PC-3 (cell line): ENCODE measurements around the gene RCAN2. TPM values are rescaled to one million over a fixed set of nuclear protein-coding genes. Genes with fewer than 3 reads are reported as not detected.

Source experiments
- ATAC-seq: fragments of 200-7000 bp; cut with Tn5 transposase; 2 replicates; pipeline ENCODE4 v1.9.1; 2020; ENCODE audit warnings: mild to moderate bottlenecking, moderate library complexity
- BruUV-seq: library from RNA; stranded (reverse); fragments of 400-500 nt; replicated peaks from 2 replicates; lab custom pipeline; 2021; lab: Mats Ljungman, UMichigan
- CTCF ChIA-PET: fragments of 300-600 bp; sonication (Branson Sonifier 250); formaldehyde crosslinking; loops from one replicate; lab custom pipeline; 2022; ENCODE audit warnings: antibody characterized with exemption; lab: Charles Lee
- POLR2A ChIA-PET: fragments of 300-600 bp; sonication (Branson Sonifier 250); formaldehyde crosslinking; loops from one replicate; lab custom pipeline; 2022; ENCODE audit warnings: antibody characterized with exemption; ENCODE audit not compliant: unreplicated experiment; lab: Charles Lee
- DNase-seq: peaks from one replicate; pipeline ENCODE4 v3.0.0-alpha.2; 2015
- H2AFZ ChIP-seq: fragments of 300-600 bp; sonication (generic); 2 replicates; pipeline ENCODE4 v1.6.0; 2016; ENCODE audit warnings: antibody characterized with exemption, low read length
- H3F3A ChIP-seq: fragments of 300-600 bp; sonication (generic); one replicate; pipeline ENCODE4 v1.6.0; 2017; ENCODE audit warnings: antibody characterized with exemption, low read length, control low read depth, mild to moderate bottlenecking; ENCODE audit not compliant: unreplicated experiment
- H3K27ac ChIP-seq: fragments of 300-600 bp; sonication (generic); 2 replicates; pipeline ENCODE4 v1.5.1; 2016; ENCODE audit warnings: mild to moderate bottlenecking, low read length
- H3K27me3 ChIP-seq: fragments of 300-600 bp; sonication (generic); 2 replicates; pipeline ENCODE4 v1.6.1; 2016; ENCODE audit warnings: low read length, mixed read lengths
- H3K36me3 ChIP-seq: fragments of 300-600 bp; sonication (generic); 2 replicates; pipeline ENCODE4 v1.6.1; 2016; ENCODE audit warnings: low read depth, mixed run types, low read length, mixed read lengths
- H3K4me1 ChIP-seq: fragments of 300-600 bp; sonication (generic); 2 replicates; pipeline ENCODE4 v1.5.1; 2016; ENCODE audit warnings: low read length; ENCODE audit not compliant: insufficient read depth
- H3K4me2 ChIP-seq: fragments of 300-600 bp; sonication (generic); 2 replicates; pipeline ENCODE4 v1.6.0; 2016; ENCODE audit warnings: low read length
- H3K4me3 ChIP-seq: fragments of 300-600 bp; sonication (generic); 2 replicates; pipeline ENCODE4 v1.5.1; 2016; ENCODE audit warnings: mild to moderate bottlenecking, low read length, mixed read lengths
- H3K79me2 ChIP-seq: fragments of 300-600 bp; sonication (generic); 2 replicates; pipeline ENCODE4 v1.6.1; 2017; ENCODE audit warnings: low read length, mixed read lengths
- H3K9ac ChIP-seq: fragments of 300-600 bp; sonication (generic); 2 replicates; pipeline ENCODE4 v1.6.0; 2016; ENCODE audit warnings: mild to moderate bottlenecking, low read length
- H3K9me2 ChIP-seq: fragments of 300-600 bp; sonication (generic); replicated peaks from 2 replicates; pipeline ENCODE4 v1.6.1; 2016; ENCODE audit warnings: mixed run types, low read length, mixed read lengths
- H3K9me3 ChIP-seq: fragments of 300-600 bp; sonication (generic); 2 replicates; pipeline ENCODE4 v1.6.1; 2016; ENCODE audit warnings: low read length, mixed read lengths
- H4K20me1 ChIP-seq: fragments of 300-600 bp; sonication (generic); 2 replicates; pipeline ENCODE4 v1.6.1; 2016; ENCODE audit warnings: low read length, mixed read lengths
- EZH2 ChIP-seq: fragments of 300-600 bp; sonication (generic); IDR thresholded peaks from one replicate; pipeline ENCODE4 v1.6.1; 2017; ENCODE audit warnings: antibody characterized with exemption, mild to moderate bottlenecking, low read length; ENCODE audit not compliant: unreplicated experiment
- EZH2phosphoT487 ChIP-seq: fragments of 300-600 bp; sonication (generic); IDR thresholded peaks from 2 replicates; pipeline ENCODE4 v1.6.1; 2018; ENCODE audit warnings: mild to moderate bottlenecking, antibody characterized with exemption, low read length, borderline replicate concordance
- intact Hi-C: fragments of 100-400 bp; cut with micrococcal nuclease; formaldehyde crosslinking; loops from 2 replicates; pipeline ENCODE4 v1.9.0; 2023
- total RNA-seq: library from RNA; depleted of rRNA; stranded (reverse); fragments of >200 nt; gene quantifications from 2 replicates; pipeline ENCODE4 v1.2.3, GENCODE V29; 2014
- TF ChIP-seq, protein P1 (sequence below): fragments of 300-600 bp; sonication (generic); conservative IDR thresholded peaks from 2 replicates; pipeline ENCODE4 v1.5.1; 2017; ENCODE audit warnings: antibody characterized with exemption, low read depth, mild to moderate bottlenecking, low read length

Gene RCAN2
- total RNA-seq, 1 experiment from 2014 or later = not detected

DNA sequence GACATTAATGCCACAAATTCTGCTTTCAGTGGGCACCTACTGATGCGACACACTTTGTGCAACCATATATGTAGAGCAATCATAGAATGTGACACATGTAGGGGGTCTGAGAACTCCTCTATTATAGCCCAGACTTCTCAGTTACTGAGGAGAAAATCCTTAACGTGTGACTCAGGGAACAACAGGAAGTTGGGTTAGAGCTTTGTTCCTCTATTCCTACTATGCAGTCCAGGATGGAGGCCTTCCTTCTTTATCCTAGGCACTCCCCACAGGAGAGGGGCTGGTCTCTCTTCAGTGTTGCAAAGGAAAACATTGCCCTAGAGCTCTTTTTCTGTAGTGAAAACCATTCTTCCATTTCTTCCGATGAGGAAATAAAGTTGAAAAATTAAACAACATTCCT lies 39.6 kb upstream of the RCAN2 start:
- Histone ChIP-seq H2AFZ (no peak overlapping the region), H4K20me1 (no peaks in the 10 kb centered on the region), H3K9me2 (no peaks in the 10 kb centered on the region), H3K4me2 (no peak overlapping the region), H3K36me3 (no peaks in the 10 kb centered on the region), H3K4me3 (no peak overlapping the region), H3K27me3 (peaks cover 47% of the 10 kb centered on the region), H3K9me3 (no peaks in the 10 kb centered on the region), H3K4me1 (no peaks in the 10 kb centered on the region), H3K79me2 (no peaks in the 10 kb centered on the region), H3K27ac (no peak overlapping the region), H3F3A (no peaks in the 10 kb centered on the region), H3K9ac (no peak overlapping the region)
- POLR2A ChIA-PET = no interaction called here
- CTCF ChIA-PET = no interaction called here
- TF ChIP-seq EZH2phosphoT487 = no peak
- intact Hi-C loops = no loop called here
- no peak for ATAC-seq
- DNase-seq = no peak
- no TSS peak for BruUV-seq

DNA sequence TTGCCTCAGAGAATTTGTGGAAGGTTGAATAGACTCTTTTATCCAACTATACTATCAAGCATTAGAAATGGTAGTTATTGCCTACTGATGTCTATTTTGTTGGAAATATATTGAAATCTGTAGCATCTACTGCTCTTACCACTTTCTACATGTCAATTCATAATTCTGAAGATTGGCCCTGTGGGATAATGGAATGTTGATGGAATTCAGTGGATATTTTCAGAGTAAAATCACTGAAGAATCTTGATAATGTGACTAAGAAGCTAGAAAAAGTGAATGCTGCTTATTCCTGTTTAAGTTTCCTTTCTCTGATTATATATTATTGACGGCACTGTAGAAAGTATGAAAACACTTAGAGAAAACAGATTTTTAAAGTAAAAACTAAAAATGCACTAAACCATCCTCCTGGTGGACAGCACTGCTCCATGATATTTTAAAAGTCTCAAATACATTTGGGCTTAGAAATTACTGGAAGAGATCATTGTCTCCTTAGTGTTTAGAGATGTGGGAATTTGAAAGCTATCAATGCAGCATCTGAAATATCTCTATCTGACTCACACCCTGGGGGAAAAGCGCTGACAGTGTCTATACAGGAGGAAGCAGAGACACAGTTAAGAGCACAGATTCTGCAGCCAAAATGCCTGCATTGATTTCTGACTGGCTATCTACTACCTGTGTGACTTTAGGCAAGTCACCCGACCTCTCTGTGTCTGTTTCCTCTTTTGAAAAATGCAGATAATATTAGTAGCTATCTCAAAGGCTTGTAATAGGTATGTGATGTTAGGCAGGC lies 37.9 kb upstream of the RCAN2 start:
- BruUV-seq = no TSS peak
- Histone ChIP-seq H3K27me3 (peaks cover 62% of the 10 kb centered on the region), H3K4me3 (no peak overlapping the region), H3K4me2 (no peak overlapping the region), H3K36me3 (no peaks in the 10 kb centered on the region), H3F3A (no peaks in the 10 kb centered on the region), H4K20me1 (no peaks in the 10 kb centered on the region), H3K9me2 (no peaks in the 10 kb centered on the region), H3K27ac (no peak overlapping the region), H3K4me1 (no peaks in the 10 kb centered on the region), H3K9me3 (no peaks in the 10 kb centered on the region), H2AFZ (no peak overlapping the region), H3K79me2 (no peaks in the 10 kb centered on the region), H3K9ac (no peak overlapping the region)
- intact Hi-C loops = no loop called here
- DNase-seq (no peak), ATAC-seq (no peak)
- CTCF ChIA-PET = no interaction called here
- POLR2A ChIA-PET = no interaction called here
- no peak for TF ChIP-seq EZH2
- no peak for TF ChIP-seq EZH2phosphoT487
- TF ChIP-seq, protein P1, sequence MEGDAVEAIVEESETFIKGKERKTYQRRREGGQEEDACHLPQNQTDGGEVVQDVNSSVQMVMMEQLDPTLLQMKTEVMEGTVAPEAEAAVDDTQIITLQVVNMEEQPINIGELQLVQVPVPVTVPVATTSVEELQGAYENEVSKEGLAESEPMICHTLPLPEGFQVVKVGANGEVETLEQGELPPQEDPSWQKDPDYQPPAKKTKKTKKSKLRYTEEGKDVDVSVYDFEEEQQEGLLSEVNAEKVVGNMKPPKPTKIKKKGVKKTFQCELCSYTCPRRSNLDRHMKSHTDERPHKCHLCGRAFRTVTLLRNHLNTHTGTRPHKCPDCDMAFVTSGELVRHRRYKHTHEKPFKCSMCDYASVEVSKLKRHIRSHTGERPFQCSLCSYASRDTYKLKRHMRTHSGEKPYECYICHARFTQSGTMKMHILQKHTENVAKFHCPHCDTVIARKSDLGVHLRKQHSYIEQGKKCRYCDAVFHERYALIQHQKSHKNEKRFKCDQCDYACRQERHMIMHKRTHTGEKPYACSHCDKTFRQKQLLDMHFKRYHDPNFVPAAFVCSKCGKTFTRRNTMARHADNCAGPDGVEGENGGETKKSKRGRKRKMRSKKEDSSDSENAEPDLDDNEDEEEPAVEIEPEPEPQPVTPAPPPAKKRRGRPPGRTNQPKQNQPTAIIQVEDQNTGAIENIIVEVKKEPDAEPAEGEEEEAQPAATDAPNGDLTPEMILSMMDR = no peak

DNA sequence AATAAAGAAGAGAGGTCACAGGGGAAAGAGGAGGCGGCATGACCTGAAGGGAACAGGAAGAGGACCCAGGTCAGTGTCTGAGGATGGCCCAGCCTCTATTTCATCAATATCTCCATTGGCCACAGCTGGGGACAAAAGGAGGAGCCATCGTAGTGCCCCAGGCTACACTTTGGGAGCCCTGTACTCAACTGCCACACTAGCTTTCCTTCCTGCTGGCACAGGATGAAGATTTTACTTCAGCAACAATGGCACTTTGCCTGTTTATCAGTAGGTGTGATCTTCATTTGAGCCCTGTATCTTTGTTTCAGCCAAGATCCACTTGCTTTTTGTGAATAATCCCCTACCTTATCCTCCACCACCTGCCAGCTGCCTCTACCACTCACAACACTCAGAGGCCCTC lies 35.4 kb upstream of the RCAN2 start:
- no peak for ATAC-seq
- intact Hi-C loops = no loop called here
- no peaks in the 10 kb centered on the region for H3K9me3 ChIP-seq
- H3F3A ChIP-seq = no peaks in the 10 kb centered on the region
- no peaks in the 10 kb centered on the region for H3K9me2 ChIP-seq
- no peak overlapping the region for H3K9ac ChIP-seq
- CTCF ChIA-PET = no interaction called here
- H3K27ac ChIP-seq = no peak overlapping the region
- no peaks in the 10 kb centered on the region for H3K79me2 ChIP-seq
- H3K27me3 ChIP-seq = peaks cover 70% of the 10 kb centered on the region
- H4K20me1 ChIP-seq = no peaks in the 10 kb centered on the region
- DNase-seq = no peak
- no peaks in the 10 kb centered on the region for H3K36me3 ChIP-seq
- POLR2A ChIA-PET = no interaction called here
- no peak overlapping the region for H2AFZ ChIP-seq
- H3K4me3 ChIP-seq = no peak overlapping the region
- TF ChIP-seq EZH2 (no peak), EZH2phosphoT487 (no peak)
- TF ChIP-seq, protein P1 = no peak
- H3K4me2 ChIP-seq = no peak overlapping the region
- no TSS peak for BruUV-seq
- no peaks in the 10 kb centered on the region for H3K4me1 ChIP-seq
